ENCODE data around the gene IFI16.
"Not testable (repeated sequence)": the region's sequence is repeated elsewhere in the genome, so short reads cannot be mapped to it uniquely, and the experiment has no call there.

DNA sequence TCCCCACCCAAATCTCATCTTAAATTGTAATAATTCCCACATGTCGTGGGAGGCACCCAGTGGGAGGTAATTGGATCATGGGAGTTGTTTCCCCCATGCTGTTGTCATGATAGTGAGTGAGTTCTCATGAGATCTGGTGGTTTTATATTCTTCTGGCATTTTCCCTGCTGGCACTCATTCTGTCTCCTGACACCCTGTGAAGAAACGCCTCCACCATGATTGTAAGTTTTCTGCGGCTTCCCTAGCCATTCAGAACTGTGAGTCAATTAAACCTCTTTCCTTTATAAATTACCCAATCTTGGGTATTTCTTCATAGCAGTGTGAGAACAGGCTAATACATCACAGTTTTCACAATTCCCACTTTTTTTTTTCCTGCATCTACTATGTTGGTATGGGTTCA lies 93.3 kb downstream of the IFI16 start:
- TF ChIP-seq, protein P1, sequence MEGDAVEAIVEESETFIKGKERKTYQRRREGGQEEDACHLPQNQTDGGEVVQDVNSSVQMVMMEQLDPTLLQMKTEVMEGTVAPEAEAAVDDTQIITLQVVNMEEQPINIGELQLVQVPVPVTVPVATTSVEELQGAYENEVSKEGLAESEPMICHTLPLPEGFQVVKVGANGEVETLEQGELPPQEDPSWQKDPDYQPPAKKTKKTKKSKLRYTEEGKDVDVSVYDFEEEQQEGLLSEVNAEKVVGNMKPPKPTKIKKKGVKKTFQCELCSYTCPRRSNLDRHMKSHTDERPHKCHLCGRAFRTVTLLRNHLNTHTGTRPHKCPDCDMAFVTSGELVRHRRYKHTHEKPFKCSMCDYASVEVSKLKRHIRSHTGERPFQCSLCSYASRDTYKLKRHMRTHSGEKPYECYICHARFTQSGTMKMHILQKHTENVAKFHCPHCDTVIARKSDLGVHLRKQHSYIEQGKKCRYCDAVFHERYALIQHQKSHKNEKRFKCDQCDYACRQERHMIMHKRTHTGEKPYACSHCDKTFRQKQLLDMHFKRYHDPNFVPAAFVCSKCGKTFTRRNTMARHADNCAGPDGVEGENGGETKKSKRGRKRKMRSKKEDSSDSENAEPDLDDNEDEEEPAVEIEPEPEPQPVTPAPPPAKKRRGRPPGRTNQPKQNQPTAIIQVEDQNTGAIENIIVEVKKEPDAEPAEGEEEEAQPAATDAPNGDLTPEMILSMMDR (conservative IDR thresholded peaks at IDR 0.05; ENCODE audit: low read depth, low read length) = not testable (repeated sequence)
- TF ChIP-seq, protein P2, sequence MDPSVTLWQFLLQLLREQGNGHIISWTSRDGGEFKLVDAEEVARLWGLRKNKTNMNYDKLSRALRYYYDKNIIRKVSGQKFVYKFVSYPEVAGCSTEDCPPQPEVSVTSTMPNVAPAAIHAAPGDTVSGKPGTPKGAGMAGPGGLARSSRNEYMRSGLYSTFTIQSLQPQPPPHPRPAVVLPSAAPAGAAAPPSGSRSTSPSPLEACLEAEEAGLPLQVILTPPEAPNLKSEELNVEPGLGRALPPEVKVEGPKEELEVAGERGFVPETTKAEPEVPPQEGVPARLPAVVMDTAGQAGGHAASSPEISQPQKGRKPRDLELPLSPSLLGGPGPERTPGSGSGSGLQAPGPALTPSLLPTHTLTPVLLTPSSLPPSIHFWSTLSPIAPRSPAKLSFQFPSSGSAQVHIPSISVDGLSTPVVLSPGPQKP (IDR thresholded peaks at IDR 0.05; ENCODE audit: borderline replicate concordance, low read depth, low read length) = not testable (repeated sequence)
- not testable (repeated sequence) for TF ChIP-seq POLR2A (IDR thresholded peaks at IDR 0.05; ENCODE audit: low read depth, low read length); RFX5 (IDR thresholded peaks at IDR 0.05; ENCODE audit: low read depth, low read length); CHD1 (IDR thresholded peaks at IDR 0.05; ENCODE audit: low read depth, low read length); RCOR1 (IDR thresholded peaks at IDR 0.05; ENCODE audit: insufficient replicate concordance, low read length); RAD21 (IDR thresholded peaks at IDR 0.05; ENCODE audit: low read length); BHLHE40 (IDR thresholded peaks at IDR 0.05; ENCODE audit: low read depth, low read length); SMC3 (IDR thresholded peaks at IDR 0.05; ENCODE audit: low read depth, low read length); MAZ (IDR thresholded peaks at IDR 0.05; ENCODE audit: borderline replicate concordance, low read depth, low read length); NFE2L2 (IDR thresholded peaks at IDR 0.05; ENCODE audit: low read depth, low read length); CEBPB (IDR thresholded peaks at IDR 0.05; ENCODE audit: low read depth, low read length); MXI1 (IDR thresholded peaks at IDR 0.05; ENCODE audit: borderline replicate concordance, low read depth, low read length)
- TF ChIP-seq, protein P3, sequence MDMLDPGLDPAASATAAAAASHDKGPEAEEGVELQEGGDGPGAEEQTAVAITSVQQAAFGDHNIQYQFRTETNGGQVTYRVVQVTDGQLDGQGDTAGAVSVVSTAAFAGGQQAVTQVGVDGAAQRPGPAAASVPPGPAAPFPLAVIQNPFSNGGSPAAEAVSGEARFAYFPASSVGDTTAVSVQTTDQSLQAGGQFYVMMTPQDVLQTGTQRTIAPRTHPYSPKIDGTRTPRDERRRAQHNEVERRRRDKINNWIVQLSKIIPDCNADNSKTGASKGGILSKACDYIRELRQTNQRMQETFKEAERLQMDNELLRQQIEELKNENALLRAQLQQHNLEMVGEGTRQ (IDR thresholded peaks at IDR 0.05; ENCODE audit: low read depth, low read length) = not testable (repeated sequence)
